Osteocyte (in vitro differentiated cells): Measurements from ENCODE around the gene HEPN1. TPM values are rescaled to one million over a fixed set of nuclear protein-coding genes. Genes with fewer than 3 reads are reported as not detected.

Experiments used
- DNase-seq: peaks from one replicate; pipeline ENCODE4 v3.0.0; 2021; ENCODE audit warnings: mixed read lengths; ENCODE audit not compliant: unreplicated experiment; ENCODE audit errors: extremely low spot score
- H3K27ac Mint-ChIP-seq: one replicate; pipeline ENCODE4 v1.8.0; 2021; ENCODE audit warnings: mild to moderate bottlenecking, mixed read lengths; ENCODE audit not compliant: unreplicated experiment
- H3K27me3 Mint-ChIP-seq: one replicate; pipeline ENCODE4 v1.8.0; 2021; ENCODE audit warnings: mixed read lengths; ENCODE audit not compliant: unreplicated experiment
- H3K36me3 Mint-ChIP-seq: one replicate; pipeline ENCODE4 v1.8.0; 2021; ENCODE audit warnings: mixed read lengths; ENCODE audit not compliant: unreplicated experiment
- H3K4me1 Mint-ChIP-seq: one replicate; pipeline ENCODE4 v1.8.0; 2021; ENCODE audit warnings: mixed read lengths; ENCODE audit not compliant: unreplicated experiment
- H3K4me3 Mint-ChIP-seq: one replicate; pipeline ENCODE4 v1.8.0; 2021; ENCODE audit warnings: mild to moderate bottlenecking, moderate library complexity, mixed read lengths; ENCODE audit not compliant: unreplicated experiment
- H3K9me3 Mint-ChIP-seq: one replicate; pipeline ENCODE4 v1.8.0; 2021; ENCODE audit warnings: mixed read lengths; ENCODE audit not compliant: unreplicated experiment
- total RNA-seq: library from RNA; stranded (reverse); gene quantifications from 2 replicates; pipeline ENCODE4 v1.2.1, GENCODE V29; 2021
- TF ChIP-seq, protein P1 (sequence below): fragments of 200-600 bp; sonication (generic); IDR thresholded peaks from 2 replicates; pipeline ENCODE4 v1.5.0; 2021; ENCODE audit warnings: antibody characterized with exemption, mild to moderate bottlenecking, moderate library complexity

HEPN1 gene
- total RNA-seq, 1 donor from 2014 or later, result not detected

GRCh38 chr11:124878759-124879492 is 40.1 kb upstream of the HEPN1 start:
- Mint-ChIP-seq H3K36me3 (no peaks in the 10 kb centered on the region), H3K9me3 (no peaks in the 10 kb centered on the region), H3K4me1 (peaks cover 26% of the 10 kb centered on the region), H3K27ac (no peak overlapping the region), H3K27me3 (peaks cover under 1% of the 10 kb centered on the region), H3K4me3 (no peak overlapping the region)
- DNase-seq, result no peak
- TF ChIP-seq, protein P1, sequence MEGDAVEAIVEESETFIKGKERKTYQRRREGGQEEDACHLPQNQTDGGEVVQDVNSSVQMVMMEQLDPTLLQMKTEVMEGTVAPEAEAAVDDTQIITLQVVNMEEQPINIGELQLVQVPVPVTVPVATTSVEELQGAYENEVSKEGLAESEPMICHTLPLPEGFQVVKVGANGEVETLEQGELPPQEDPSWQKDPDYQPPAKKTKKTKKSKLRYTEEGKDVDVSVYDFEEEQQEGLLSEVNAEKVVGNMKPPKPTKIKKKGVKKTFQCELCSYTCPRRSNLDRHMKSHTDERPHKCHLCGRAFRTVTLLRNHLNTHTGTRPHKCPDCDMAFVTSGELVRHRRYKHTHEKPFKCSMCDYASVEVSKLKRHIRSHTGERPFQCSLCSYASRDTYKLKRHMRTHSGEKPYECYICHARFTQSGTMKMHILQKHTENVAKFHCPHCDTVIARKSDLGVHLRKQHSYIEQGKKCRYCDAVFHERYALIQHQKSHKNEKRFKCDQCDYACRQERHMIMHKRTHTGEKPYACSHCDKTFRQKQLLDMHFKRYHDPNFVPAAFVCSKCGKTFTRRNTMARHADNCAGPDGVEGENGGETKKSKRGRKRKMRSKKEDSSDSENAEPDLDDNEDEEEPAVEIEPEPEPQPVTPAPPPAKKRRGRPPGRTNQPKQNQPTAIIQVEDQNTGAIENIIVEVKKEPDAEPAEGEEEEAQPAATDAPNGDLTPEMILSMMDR, result no peak

GRCh38 chr11:124879493-124880289 is 39.4 kb upstream of the HEPN1 start:
- Mint-ChIP-seq H3K4me3 (no peak overlapping the region), H3K4me1 (peaks cover 26% of the 10 kb centered on the region), H3K27ac (no peak overlapping the region), H3K27me3 (no peaks in the 10 kb centered on the region), H3K36me3 (no peaks in the 10 kb centered on the region), H3K9me3 (no peaks in the 10 kb centered on the region)
- DNase-seq, result no peak
- TF ChIP-seq, protein P1, result no peak

- no peak for DNase-seq
- Mint-ChIP-seq H3K27me3 (no peaks in the 10 kb centered on the region), H3K27ac (no peak overlapping the region), H3K4me3 (no peak overlapping the region), H3K4me1 (peaks cover 26% of the 10 kb centered on the region), H3K36me3 (no peaks in the 10 kb centered on the region), H3K9me3 (no peaks in the 10 kb centered on the region)
- TF ChIP-seq, protein P1, result no peak
These were observed 38.8 kb upstream of the HEPN1 start for GRCh38 chr11:124880290-124880611.

GRCh38 chr11:124880958-124881357 is 38.1 kb upstream of the HEPN1 start:
- no peak for DNase-seq
- Mint-ChIP-seq H3K9me3 (no peaks in the 10 kb centered on the region), H3K27me3 (no peaks in the 10 kb centered on the region)

More at GRCh38 chr11:124880958-124881357, 38.1 kb upstream of the HEPN1 start:
- Mint-ChIP-seq H3K36me3 (no peaks in the 10 kb centered on the region), H3K4me3 (no peak overlapping the region), H3K4me1 (peaks cover 20% of the 10 kb centered on the region), H3K27ac (no peak overlapping the region)
- TF ChIP-seq, protein P1, result no peak
